ENCODE results near the gene TBC1D14. TPM values are rescaled to one million over a fixed set of nuclear protein-coding genes. Genes with fewer than 3 reads are reported as not detected.

The TBC1D14 gene
- total and polyA plus RNA-seq, 9 of the 15 experiments (the other 6 are each of a cell fraction or from before 2014, with no cell fraction given) = 2.1 to 59.6 (median 44.8) TPM

DNA sequence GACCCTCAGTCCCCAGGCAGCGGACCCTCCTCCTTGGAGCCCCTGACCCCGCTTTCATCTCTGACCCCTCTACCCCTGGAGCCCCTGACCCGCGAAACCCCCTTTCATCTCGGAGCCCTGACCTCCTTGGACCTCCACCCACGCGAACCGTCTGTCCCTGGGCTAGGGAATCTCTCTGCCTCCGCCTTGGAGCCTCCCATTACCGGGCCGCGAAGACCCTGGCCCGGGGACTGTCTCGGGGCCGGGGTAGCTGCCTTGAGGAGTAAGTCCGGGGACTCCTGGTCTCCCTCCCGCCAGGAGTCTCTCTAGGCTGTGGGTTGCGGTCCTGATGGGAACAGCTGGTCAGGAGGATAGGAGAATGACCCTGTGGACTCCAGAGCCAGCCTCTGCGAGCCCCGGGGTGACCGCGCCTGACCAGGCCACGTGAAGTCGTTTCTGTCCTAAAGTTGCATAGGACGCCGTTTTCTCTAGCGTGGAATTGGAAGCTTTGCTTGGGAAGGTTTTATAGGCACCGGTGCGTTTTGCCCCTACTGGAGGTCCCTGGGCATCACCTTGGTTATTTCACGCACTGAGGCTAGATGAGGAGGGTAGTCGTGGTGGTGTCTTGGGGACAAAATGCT, 824 bp downstream of the TBC1D14 start (continued):
- TF ChIP-seq, protein P1, sequence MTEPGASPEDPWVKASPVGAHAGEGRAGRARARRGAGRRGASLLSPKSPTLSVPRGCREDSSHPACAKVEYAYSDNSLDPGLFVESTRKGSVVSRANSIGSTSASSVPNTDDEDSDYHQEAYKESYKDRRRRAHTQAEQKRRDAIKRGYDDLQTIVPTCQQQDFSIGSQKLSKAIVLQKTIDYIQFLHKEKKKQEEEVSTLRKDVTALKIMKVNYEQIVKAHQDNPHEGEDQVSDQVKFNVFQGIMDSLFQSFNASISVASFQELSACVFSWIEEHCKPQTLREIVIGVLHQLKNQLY (CRISPR knock-in tag; conservative IDR thresholded peaks at IDR 0.05) = peak in 1 of 2 experiments; percentile 61; a peak in 1 of 4 replicates
- TF ChIP-seq ZBTB1 (CRISPR knock-in tag; IDR thresholded peaks at IDR 0.05; ENCODE audit: borderline replicate concordance, low read depth) = peak; percentile 24; the same call in 1 of the 2 replicates
- TF ChIP-seq L3MBTL2 (IDR thresholded peaks at IDR 0.05) = peak; percentile 51
- no peak for TF ChIP-seq BRD9 (IDR thresholded peaks at IDR 0.05; ENCODE audit: low read depth, partially characterized antibody)
- TF ChIP-seq ZNF232 (CRISPR knock-in tag; IDR thresholded peaks at IDR 0.05) = peak; percentile 80; the same call in 1 of the 2 replicates
- TF ChIP-seq, protein P2, sequence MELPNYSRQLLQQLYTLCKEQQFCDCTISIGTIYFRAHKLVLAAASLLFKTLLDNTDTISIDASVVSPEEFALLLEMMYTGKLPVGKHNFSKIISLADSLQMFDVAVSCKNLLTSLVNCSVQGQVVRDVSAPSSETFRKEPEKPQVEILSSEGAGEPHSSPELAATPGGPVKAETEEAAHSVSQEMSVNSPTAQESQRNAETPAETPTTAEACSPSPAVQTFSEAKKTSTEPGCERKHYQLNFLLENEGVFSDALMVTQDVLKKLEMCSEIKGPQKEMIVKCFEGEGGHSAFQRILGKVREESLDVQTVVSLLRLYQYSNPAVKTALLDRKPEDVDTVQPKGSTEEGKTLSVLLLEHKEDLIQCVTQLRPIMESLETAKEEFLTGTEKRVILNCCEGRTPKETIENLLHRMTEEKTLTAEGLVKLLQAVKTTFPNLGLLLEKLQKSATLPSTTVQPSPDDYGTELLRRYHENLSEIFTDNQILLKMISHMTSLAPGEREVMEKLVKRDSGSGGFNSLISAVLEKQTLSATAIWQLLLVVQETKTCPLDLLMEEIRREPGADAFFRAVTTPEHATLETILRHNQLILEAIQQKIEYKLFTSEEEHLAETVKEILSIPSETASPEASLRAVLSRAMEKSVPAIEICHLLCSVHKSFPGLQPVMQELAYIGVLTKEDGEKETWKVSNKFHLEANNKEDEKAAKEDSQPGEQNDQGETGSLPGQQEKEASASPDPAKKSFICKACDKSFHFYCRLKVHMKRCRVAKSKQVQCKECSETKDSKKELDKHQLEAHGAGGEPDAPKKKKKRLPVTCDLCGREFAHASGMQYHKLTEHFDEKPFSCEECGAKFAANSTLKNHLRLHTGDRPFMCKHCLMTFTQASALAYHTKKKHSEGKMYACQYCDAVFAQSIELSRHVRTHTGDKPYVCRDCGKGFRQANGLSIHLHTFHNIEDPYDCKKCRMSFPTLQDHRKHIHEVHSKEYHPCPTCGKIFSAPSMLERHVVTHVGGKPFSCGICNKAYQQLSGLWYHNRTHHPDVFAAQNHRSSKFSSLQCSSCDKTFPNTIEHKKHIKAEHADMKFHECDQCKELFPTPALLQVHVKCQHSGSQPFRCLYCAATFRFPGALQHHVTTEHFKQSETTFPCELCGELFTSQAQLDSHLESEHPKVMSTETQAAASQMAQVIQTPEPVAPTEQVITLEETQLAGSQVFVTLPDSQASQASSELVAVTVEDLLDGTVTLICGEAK (IDR thresholded peaks at IDR 0.05) = peak; percentile 24
- TF ChIP-seq, protein P2 (CRISPR knock-in tag; IDR thresholded peaks at IDR 0.05) = no peak
- TF ChIP-seq NFIC (IDR thresholded peaks at IDR 0.05) = no peak
- 0 out of 2 replicates have a peak, but pooled peaks have one; percentile 27 for TF ChIP-seq ZBED1 (IDR thresholded peaks at IDR 0.05)
- peak in 1 of 2 experiments; percentile 41; a peak in 1 of 4 replicates for TF ChIP-seq MLLT1 (IDR thresholded peaks at IDR 0.05)
- TF ChIP-seq SAFB (IDR thresholded peaks at IDR 0.05; ENCODE audit: borderline replicate concordance, low read depth, low read length) = no peak
- no peak for TF ChIP-seq ZFPM2 (CRISPR knock-in tag; IDR thresholded peaks at IDR 0.05)
- TF ChIP-seq TCFL5 (CRISPR knock-in tag; conservative IDR thresholded peaks at IDR 0.05) = no peak
- TF ChIP-seq MBD2 (IDR thresholded peaks at IDR 0.05; ENCODE audit: borderline replicate concordance, low read depth) = no peak
- no peak for TF ChIP-seq FOXM1 (IDR thresholded peaks at IDR 0.05; ENCODE audit: low read depth)
- no peak for TF ChIP-seq FOXM1 (CRISPR knock-in tag; IDR thresholded peaks at IDR 0.05; ENCODE audit: low read depth)
- TF ChIP-seq STAT5A (IDR thresholded peaks at IDR 0.05; ENCODE audit: borderline replicate concordance, low read length) = no peak
- TF ChIP-seq JUN (IDR thresholded peaks at IDR 0.05; ENCODE audit: borderline replicate concordance, low read depth, low read length) = no peak
- no peak for TF ChIP-seq JUN (CRISPR knock-in tag; IDR thresholded peaks at IDR 0.05; ENCODE audit: borderline replicate concordance)

Data from K562 (cell line).